K562 (cell line): ENCODE results near the gene IFNA7. TPM values are rescaled to one million over a fixed set of nuclear protein-coding genes. Genes with fewer than 3 reads are reported as not detected.
"Not testable (repeated sequence)": the region's sequence is repeated elsewhere in the genome, so short reads cannot be mapped to it uniquely, and the experiment has no call there.

Experiments
- ATAC-seq: fragments of 200-7000 bp; cut with Tn5 transposase; 3 replicates; pipeline ENCODE4 v1.9.1; 2020; ENCODE audit warnings: moderate library complexity
- BruUV-seq: library from RNA; stranded (reverse); fragments of 400-500 nt; replicated peaks from 2 replicates; lab custom pipeline; 2021; lab: Mats Ljungman, UMichigan
- CTCF ChIA-PET: fragments of 300-600 bp; formaldehyde crosslinking; extraction: SDS; loops from one replicate; lab custom pipeline; 2021; ENCODE audit warnings: low intra/inter-chr PET ratio; lab: Yijun Ruan, JAX
- POLR2A ChIA-PET: fragments of 300-600, 350-650 bp; sonication (Branson Sonifier 250); formaldehyde crosslinking; extraction: SDS; loops from one replicate; lab custom pipeline; 2021; ENCODE audit warnings: antibody characterized with exemption, inconsistent platforms; lab: Yijun Ruan, JAX
- DNase-seq, 4 experiments: peaks; one replicate each; pipeline versions ENCODE4 v3.0.0 to v3.0.0-alpha.2; 2011 to 2018; ENCODE audit warnings: low spot score in 3 of 4, mixed read lengths in 3 of 4; ENCODE audit errors: extremely low read depth in 1 of 4
- FAIRE-seq: peaks from 2 replicates; lab custom pipeline; 2011; peaks lifted over from hg19 to GRCh38; lab: Jason Lieb, UNC
- H2AFZ ChIP-seq: 2 replicates; pipeline ENCODE4 v1.6.0; 2011; ENCODE audit warnings: low read depth, low read length, control low read depth, inconsistent platforms
- H3K27ac ChIP-seq: fragments of 200-600 bp; 3 replicates; pipeline ENCODE4 v1.8.0; 2011; ENCODE audit warnings: low read depth, mild to moderate bottlenecking, control low read depth, inconsistent platforms, low read length, moderate library complexity, mixed read lengths; ENCODE audit errors: extremely low read depth
- H3K27me3 ChIP-seq, 2 experiments: fragments of 300-600 bp in 1 of 2; 2 replicates in 1 of 2; 3 replicates in 1 of 2; pipeline versions ENCODE4 v1.6.0 to v1.8.0; 2011; ENCODE audit warnings: inconsistent platforms in 2 of 2, low read length in 2 of 2, mild to moderate bottlenecking in 1 of 2, mixed read lengths in 1 of 2, moderate library complexity in 1 of 2; ENCODE audit not compliant: control insufficient read depth in 2 of 2, insufficient read depth in 2 of 2
- H3K36me3 ChIP-seq: fragments of 300-600 bp; 3 replicates; pipeline ENCODE4 v1.8.0; 2011; ENCODE audit warnings: mild to moderate bottlenecking, low read length, inconsistent platforms; ENCODE audit not compliant: control insufficient read depth, insufficient read depth
- H3K4me1 ChIP-seq, 2 experiments: fragments of 200-600 bp in 1 of 2; replicated peaks in 1 of 2; 2 replicates in 1 of 2; 3 replicates in 1 of 2; pipeline versions ENCODE4 v1.5.1 to v1.8.0; 2011; ENCODE audit warnings: inconsistent platforms in 2 of 2, low read length in 2 of 2, mild to moderate bottlenecking in 1 of 2, mixed read lengths in 1 of 2, moderate library complexity in 1 of 2; ENCODE audit not compliant: control insufficient read depth in 2 of 2, insufficient read depth in 2 of 2
- H3K4me2 ChIP-seq: 2 replicates; pipeline ENCODE4 v1.6.1; 2011; ENCODE audit warnings: low read length, control low read depth, inconsistent platforms, mixed read lengths; ENCODE audit not compliant: insufficient read depth
- H3K4me3 ChIP-seq: fragments of 200-600 bp; sonication (generic), shearing (Covaris generic); 2 replicates; pipeline ENCODE4 v1.5.1; 2016; ENCODE audit warnings: control low read depth, inconsistent platforms
- H3K79me2 ChIP-seq: fragments of 200-600 bp; 3 replicates; pipeline ENCODE4 v1.8.0; 2011; ENCODE audit warnings: low read length, inconsistent platforms; ENCODE audit not compliant: control insufficient read depth, insufficient read depth
- H3K9ac ChIP-seq, 2 experiments: 2 replicates each; pipeline versions ENCODE4 v1.6.0 to v1.6.1; 2011; ENCODE audit warnings: low read depth in 2 of 2, low read length in 2 of 2, control low read depth in 1 of 2, inconsistent platforms in 1 of 2, mild to moderate bottlenecking in 1 of 2, mixed read lengths in 1 of 2; ENCODE audit not compliant: insufficient read depth in 1 of 2
- H3K9me1 ChIP-seq: one replicate; pipeline ENCODE4 v1.6.0; 2011; ENCODE audit warnings: inconsistent platforms, mild to moderate bottlenecking, low read length, moderate library complexity; ENCODE audit not compliant: control insufficient read depth, insufficient read depth
- H3K9me3 ChIP-seq: replicated peaks from 2 replicates; pipeline ENCODE4 v1.5.1; 2011; ENCODE audit warnings: low read depth, low read length, inconsistent platforms; ENCODE audit not compliant: control insufficient read depth, insufficient read depth
- H4K20me1 ChIP-seq: replicated peaks from 2 replicates; pipeline ENCODE4 v1.6.1; 2011; ENCODE audit warnings: low read length, inconsistent platforms, mixed read lengths; ENCODE audit not compliant: control insufficient read depth, insufficient read depth
- NR2C2 ChIP-seq, 2 experiments: fragments of 200-800 bp in 1 of 2; sonication (Bioruptor generic) in 1 of 2; sonication (generic) in 1 of 2; formaldehyde crosslinking in 1 of 2; IDR thresholded peaks; 2 replicates each; pipeline versions ENCODE4 v1.6.1 to v1.8.0; 2016 to 2022; ENCODE audit warnings: mild to moderate bottlenecking in 1 of 2, missing compliant biosample characterization in 1 of 2, missing genetic modification characterization in 1 of 2, missing genetic modification reagents in 1 of 2
- ZBTB1 ChIP-seq: sonication (generic); formaldehyde crosslinking; IDR thresholded peaks from 2 replicates; pipeline ENCODE4 v1.8.1; 2023; ENCODE audit warnings: missing genetic modification reagents, low read depth, mild to moderate bottlenecking, borderline replicate concordance
- ZSCAN29 ChIP-seq: fragments of 450-650 bp; IDR thresholded peaks from 2 replicates; pipeline ENCODE4 v1.6.1; 2017
- WGBS: fragments of 100-300 bp; shearing (Covaris generic); methylation state at CpG from one replicate; pipeline ENCODE4 v1.1.6; 2016; ENCODE audit warnings: low coverage, mixed read lengths; ENCODE audit not compliant: insufficient coverage; ENCODE audit errors: missing lambda C conversion rate; 5-methylcytosine and 5-hydroxymethylcytosine counted together
- in situ Hi-C: fragments of 300-500 bp; cut with MboI; formaldehyde crosslinking; loops from 4 replicates; pipeline ENCODE4 v1.15.0; 2018; ENCODE audit warnings: inconsistent platforms, mixed read lengths
- intact Hi-C: fragments of 100-400 bp; cut with micrococcal nuclease; formaldehyde crosslinking; loops from 2 replicates; pipeline ENCODE4 v1.14.2; 2022
- polyA plus RNA-seq, 8 experiments: library from polyadenylated mRNA; depleted of rRNA in 4 of 8; stranded (reverse) in 5 of 8; unstranded in 3 of 8; fragments of >200 nt; fragmentation: Nextera tagmentation in 2 of 8; fragmentation: Illumina TruSeq in 1 of 8; extraction: Ambion mirVana in 2 of 8; extraction: Trizol in 1 of 8; gene quantifications; 2 replicates each; pipeline versions ENCODE4 v1.2.1 to v1.2.3, GENCODE V29; 2011 to 2014; ENCODE audit warnings: inconsistent platforms in 1 of 8, missing spikeins in 1 of 8
- total RNA-seq, 7 experiments: library from RNA; depleted of rRNA in 6 of 7; stranded (reverse); fragments of >200 nt in 6 of 7; fragmentation: Illumina TruSeq in 2 of 7; extraction: Trizol in 2 of 7; gene quantifications; 2 replicates each; pipeline versions ENCODE4 v1.2.1 to v1.2.3, GENCODE V29; 2011 to 2021; ENCODE audit warnings: low replicate concordance in 1 of 7

Gene IFNA7
- total and polyA plus RNA-seq, 9 of the 15 experiments (the other 6 are each of a cell fraction or from before 2014, with no cell fraction given) = not detected

- ChIA-PET POLR2A (no interaction called here), CTCF (no interaction called here)
- ATAC-seq (no peak), DNase-seq (no peak), FAIRE-seq (no peak)
- Histone ChIP-seq H3K4me2 (no peak overlapping the region), H3K27me3 (no peaks in the 10 kb centered on the region), H3K79me2 (no peaks in the 10 kb centered on the region), H2AFZ (no peak overlapping the region), H3K4me3 (no peak overlapping the region), H3K9ac (no peak overlapping the region), H3K9me1 (no peaks in the 10 kb centered on the region), H3K4me1 (no peaks in the 10 kb centered on the region), H3K36me3 (no peaks in the 10 kb centered on the region), H3K9me3 (no peaks in the 10 kb centered on the region), H4K20me1 (no peaks in the 10 kb centered on the region), H3K27ac (no peak overlapping the region)
- intact Hi-C loops (no loop called here), in situ Hi-C loops (no loop called here)
- BruUV-seq = no TSS peak
- WGBS = no CpG with 5 or more reads among the region's 7 CpGs
- TF ChIP-seq ZBTB1 (CRISPR knock-in tag) (no peak), NR2C2 (CRISPR knock-in tag; IDR thresholded peaks at IDR 0.05) (no peak), NR2C2 (tag; IDR thresholded peaks at IDR 0.05) (no peak), ZSCAN29 (no peak)
These were observed 8.3 kb upstream of the IFNA7 start for GRCh38 chr9:21210311-21210710.

GRCh38 chr9:21207043-21207442, 5.0 kb upstream of the IFNA7 start, which contains the start of gene IFNA10:
TSS of gene IFNA10 (minus strand) at chr9:21207143. CDS start at chr9:21207097, 46 bp downstream.
- DNase-seq, BruUV-seq, H3K4me2 ChIP-seq, in situ Hi-C loops, H3K27me3 ChIP-seq, ATAC-seq, H3K4me1 ChIP-seq, H3K27ac ChIP-seq, H4K20me1 ChIP-seq, H3K79me2 ChIP-seq, H2AFZ ChIP-seq, H3K9me1 ChIP-seq, H3K9me3 ChIP-seq, POLR2A ChIA-PET, H3K36me3 ChIP-seq, intact Hi-C loops, H3K9ac ChIP-seq, FAIRE-seq, CTCF ChIA-PET, H3K4me3 ChIP-seq: not testable (repeated sequence)
- WGBS = no CpG with 5 or more reads among the region's 3 CpGs
